Chondrocyte (in vitro differentiated cells): ENCODE results near the gene SEC14L5. TPM values are rescaled to one million over a fixed set of nuclear protein-coding genes. Genes with fewer than 3 reads are reported as not detected.

ENCODE experiments used
- DNase-seq: peaks from one replicate; pipeline ENCODE4 v3.0.0; 2021; ENCODE audit warnings: mixed read lengths, low spot score
- H3K27ac Mint-ChIP-seq: one replicate; pipeline ENCODE4 v1.8.0; 2021; ENCODE audit warnings: mild to moderate bottlenecking, moderate library complexity, mixed read lengths; ENCODE audit not compliant: unreplicated experiment
- H3K27me3 Mint-ChIP-seq: 2 replicates; pipeline ENCODE4 v1.8.0; 2021; ENCODE audit warnings: low read depth, mixed read lengths
- H3K36me3 Mint-ChIP-seq: 2 replicates; pipeline ENCODE4 v1.8.0; 2021; ENCODE audit warnings: low read depth, mixed read lengths
- H3K4me1 Mint-ChIP-seq: 2 replicates; pipeline ENCODE4 v1.8.0; 2021; ENCODE audit warnings: low read depth, mild to moderate bottlenecking, mixed read lengths
- H3K4me3 Mint-ChIP-seq: one replicate; pipeline ENCODE4 v1.8.0; 2021; ENCODE audit warnings: mild to moderate bottlenecking, moderate library complexity, mixed read lengths; ENCODE audit not compliant: unreplicated experiment
- H3K9me3 Mint-ChIP-seq: 2 replicates; pipeline ENCODE4 v1.8.0; 2021; ENCODE audit warnings: low read depth, mixed read lengths
- CTCF ChIP-seq: fragments of 200-600 bp; sonication (generic); IDR thresholded peaks from 2 replicates; pipeline ENCODE4 v1.5.0; 2021; ENCODE audit warnings: antibody characterized with exemption, mild to moderate bottlenecking, moderate library complexity
- total RNA-seq: library from RNA; stranded (reverse); gene quantifications from 3 replicates; pipeline ENCODE4 v1.2.1, GENCODE V29; 2021

Gene SEC14L5
- total RNA-seq, 1 donor from 2014 or later: not detected

GRCh38 chr16:4913130-4913773, 44.9 kb upstream of the SEC14L5 start:
- TF ChIP-seq CTCF: no peak
- no peaks in the 10 kb centered on the region for H3K36me3 Mint-ChIP-seq
- DNase-seq: no peak
- no peak overlapping the region for H3K4me3 Mint-ChIP-seq
- H3K9me3 Mint-ChIP-seq: no peaks in the 10 kb centered on the region
- peaks cover 24% of the 10 kb centered on the region for H3K4me1 Mint-ChIP-seq
- no peak overlapping the region for H3K27ac Mint-ChIP-seq
- H3K27me3 Mint-ChIP-seq: no peaks in the 10 kb centered on the region

GRCh38 chr16:4913774-4914525, 44.2 kb upstream of the SEC14L5 start:
- Mint-ChIP-seq H3K4me3 (no peak overlapping the region), H3K27me3 (no peaks in the 10 kb centered on the region), H3K36me3 (no peaks in the 10 kb centered on the region), H3K4me1 (peaks cover 24% of the 10 kb centered on the region), H3K9me3 (no peaks in the 10 kb centered on the region), H3K27ac (no peak overlapping the region)
- no peak for TF ChIP-seq CTCF
- DNase-seq: no peak

GRCh38 chr16:4914528-4915225, 43.5 kb upstream of the SEC14L5 start:
- Mint-ChIP-seq H3K4me3 (no peak overlapping the region), H3K27me3 (no peaks in the 10 kb centered on the region), H3K9me3 (no peaks in the 10 kb centered on the region), H3K4me1 (peaks cover 24% of the 10 kb centered on the region), H3K36me3 (no peaks in the 10 kb centered on the region), H3K27ac (peak overlapping the region; percentile 69)
- TF ChIP-seq CTCF: no peak
- no peak for DNase-seq

GRCh38 chr16:4915226-4915761, 42.8 kb upstream of the SEC14L5 start:
- no peak for TF ChIP-seq CTCF
- Mint-ChIP-seq H3K36me3 (no peaks in the 10 kb centered on the region), H3K9me3 (no peaks in the 10 kb centered on the region), H3K27me3 (no peaks in the 10 kb centered on the region), H3K4me3 (no peak overlapping the region), H3K4me1 (peaks cover 24% of the 10 kb centered on the region), H3K27ac (peak overlapping the region; percentile 69)
- no peak for DNase-seq

GRCh38 chr16:4917117-4917516, 41.0 kb upstream of the SEC14L5 start:
- Mint-ChIP-seq H3K36me3 (no peaks in the 10 kb centered on the region), H3K4me1 (peaks cover 21% of the 10 kb centered on the region), H3K9me3 (no peaks in the 10 kb centered on the region), H3K27me3 (no peaks in the 10 kb centered on the region), H3K27ac (no peak overlapping the region), H3K4me3 (no peak overlapping the region)
- no peak for TF ChIP-seq CTCF
- no peak for DNase-seq
